ENCODE data around the gene NXN. TPM values are rescaled to one million over a fixed set of nuclear protein-coding genes. Genes with fewer than 3 reads are reported as not detected.
"Not testable (repeated sequence)": the region's sequence is repeated elsewhere in the genome, so short reads cannot be mapped to it uniquely, and the experiment has no call there.

The NXN gene
- total RNA-seq, 8 experiments from 2014 or later: 1.0 to 66.4 (median 22.6) TPM

DNA sequence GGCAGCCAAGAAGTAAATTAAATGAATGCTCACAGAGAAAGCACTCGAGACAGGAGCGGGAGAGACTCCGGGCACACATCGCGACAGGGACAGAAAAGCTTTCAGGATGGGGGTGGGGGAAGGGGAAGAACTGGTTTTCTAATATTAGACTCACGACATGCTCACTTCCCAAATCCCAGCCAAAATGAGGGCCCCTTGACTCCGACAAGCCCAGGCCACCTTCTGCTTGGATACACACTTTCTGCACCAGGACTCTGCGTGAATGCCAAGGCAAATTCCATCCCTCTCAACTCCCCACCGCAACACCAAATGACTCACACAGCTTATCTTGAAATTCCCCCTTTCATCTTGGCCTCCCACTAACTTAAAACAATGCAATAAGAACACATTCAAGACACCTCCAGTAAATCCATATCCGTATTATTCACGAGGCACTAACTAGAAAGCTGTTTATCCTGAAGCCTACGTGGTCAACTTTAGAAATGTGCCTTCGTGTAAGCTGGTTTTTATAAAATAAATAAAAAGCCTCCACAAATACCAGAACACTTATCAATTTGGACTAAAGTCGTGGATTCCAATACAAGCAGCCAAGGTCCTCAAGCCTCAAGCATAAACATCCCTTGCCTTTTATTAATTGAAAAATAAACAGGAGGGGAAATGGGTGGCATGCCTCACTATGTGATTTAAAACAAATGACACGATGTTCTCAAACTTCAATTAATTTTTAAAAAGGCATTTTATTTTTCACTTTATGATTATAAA, 46.1 kb downstream of the NXN start:
- Histone ChIP-seq H3K4me3 (no peak overlapping the region), H3K4me1 (replicated peaks in 1 of 2) (peaks cover 16 to 30% of the 10 kb centered on the region in 2 donors), H3K27ac (no peak overlapping the region)
- 17 to 65% (median 49%) methylated on average over 2 to 15 of the region's 15 CpGs for WGBS, 10 experiments
- ATAC-seq (replicated peaks in 6 of 8): peak in 3 of 8 experiments; percentile 22 to 73 (median 25)
- in situ Hi-C loops (cut with MboI; ENCODE audit: low pct_unique_long_range_greater_than_20kb in 2 of 9, low sequenced_read_pairs in 9 of 9, unreplicated experiment in 9 of 9): no loop called here

DNA sequence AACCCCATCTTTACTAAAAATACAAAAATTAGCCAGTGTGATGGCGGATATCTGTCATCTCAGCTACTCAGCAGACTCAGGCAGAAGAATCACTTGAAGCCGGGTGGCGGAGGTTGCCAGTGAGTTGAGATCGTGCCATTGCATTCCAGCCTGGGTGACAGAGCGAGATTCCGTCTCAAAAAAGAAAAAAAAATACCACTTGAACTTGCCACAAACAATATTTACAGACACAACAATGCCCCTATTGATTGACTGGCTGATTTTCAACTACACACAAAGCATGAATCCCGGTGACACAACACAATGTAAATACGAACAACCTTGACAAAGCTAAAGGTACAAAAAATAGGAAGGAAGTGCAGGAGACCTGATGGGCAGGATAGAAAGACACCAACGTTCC, 49.3 kb downstream of the NXN start:
- peaks cover 4 to 32% of the 10 kb centered on the region in 2 donors for H3K4me1 ChIP-seq (replicated peaks in 1 of 2)
- WGBS, 10 experiments: 50 to 100% (median 92%) methylated on average over 1 to 7 of the region's 9 CpGs
- H3K27ac ChIP-seq: no peak overlapping the region
- no peak overlapping the region for H3K4me3 ChIP-seq
- in situ Hi-C loops (cut with MboI; ENCODE audit: low pct_unique_long_range_greater_than_20kb in 2 of 9, low sequenced_read_pairs in 9 of 9, unreplicated experiment in 9 of 9): no loop called here
- no peak for ATAC-seq (replicated peaks in 6 of 8)

GRCh38 chr17:929586-929985, 50.0 kb downstream of the NXN start:
- WGBS, 10 experiments: 50 to 100% (median 90%) methylated on average over 1 to 5 of the region's 8 CpGs; no CpG with 5 or more reads in 4 of the 10 experiments
- H3K27ac ChIP-seq: no peak overlapping the region
- no peak for ATAC-seq (replicated peaks in 6 of 8)
- H3K4me1 ChIP-seq (replicated peaks in 1 of 2): peaks cover 4 to 32% of the 10 kb centered on the region in 2 donors
- in situ Hi-C loops (cut with MboI; ENCODE audit: low pct_unique_long_range_greater_than_20kb in 2 of 9, low sequenced_read_pairs in 9 of 9, unreplicated experiment in 9 of 9): no loop called here
- no peak overlapping the region for H3K4me3 ChIP-seq

- 8 to 62% (median 40%) methylated on average over 1 to 15 of the region's 17 CpGs; no CpG with 5 or more reads in 1 of the 10 experiments for WGBS, 10 experiments
- in situ Hi-C loops (cut with MboI; ENCODE audit: low pct_unique_long_range_greater_than_20kb in 2 of 9, low sequenced_read_pairs in 9 of 9, unreplicated experiment in 9 of 9): no loop called here
- peaks cover 4 to 24% of the 10 kb centered on the region in 2 donors for H3K4me1 ChIP-seq (replicated peaks in 1 of 2)
- peak; percentile 70 to 92 (median 86) for ATAC-seq (replicated peaks in 6 of 8)
- no peak overlapping the region for H3K4me3 ChIP-seq
- H3K27ac ChIP-seq: no peak overlapping the region
Observed at GRCh38 chr17:927611-928461, 51.7 kb downstream of the NXN start.

DNA sequence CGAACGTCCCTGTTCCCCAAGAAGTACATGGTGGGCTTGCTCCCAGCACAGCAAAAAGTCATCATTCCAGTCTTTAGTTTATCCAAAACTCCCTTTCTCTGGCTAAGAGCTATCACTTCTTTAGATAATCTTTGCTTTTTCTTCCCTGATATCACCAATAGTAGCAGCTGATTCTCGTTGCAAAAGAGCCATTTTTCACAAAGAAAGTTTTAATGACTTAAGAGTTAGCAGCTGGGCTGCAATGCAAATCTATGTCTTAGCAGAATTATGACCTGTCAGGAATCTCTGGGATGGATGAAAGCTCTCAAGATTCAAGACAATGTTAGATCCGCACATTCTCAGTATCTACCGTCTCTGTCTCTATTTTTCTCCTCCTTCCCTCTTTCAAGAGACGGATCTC, 53.8 kb downstream of the NXN start:
- no peak for ATAC-seq (replicated peaks in 6 of 8)
- in situ Hi-C loops (cut with MboI; ENCODE audit: low pct_unique_long_range_greater_than_20kb in 2 of 9, low sequenced_read_pairs in 9 of 9, unreplicated experiment in 9 of 9): no loop called here
- 30 to 96% (median 65%) methylated on average over 1 to 6 of the region's 6 CpGs; no CpG with 5 or more reads in 2 of the 10 experiments for WGBS, 10 experiments
- Histone ChIP-seq H3K27ac (no peak overlapping the region), H3K4me1 (replicated peaks in 1 of 2) (peaks cover 4 to 22% of the 10 kb centered on the region in 2 donors), H3K4me3 (no peak overlapping the region)

- Histone ChIP-seq H3K4me3 (no peak overlapping the region), H3K4me1 (replicated peaks in 1 of 2) (peaks cover 4 to 18% of the 10 kb centered on the region in 2 donors), H3K27ac (no peak overlapping the region)
- ATAC-seq (replicated peaks in 6 of 8): no peak
- 70 to 100% (median 98%) methylated on average over 1 to 6 of the region's 15 CpGs; no CpG with 5 or more reads in 2 of the 10 experiments for WGBS, 10 experiments
- in situ Hi-C loops (cut with MboI; ENCODE audit: low pct_unique_long_range_greater_than_20kb in 2 of 9, low sequenced_read_pairs in 9 of 9, unreplicated experiment in 9 of 9): no loop called here
Observed at GRCh38 chr17:924711-925475, 54.7 kb downstream of the NXN start.

DNA sequence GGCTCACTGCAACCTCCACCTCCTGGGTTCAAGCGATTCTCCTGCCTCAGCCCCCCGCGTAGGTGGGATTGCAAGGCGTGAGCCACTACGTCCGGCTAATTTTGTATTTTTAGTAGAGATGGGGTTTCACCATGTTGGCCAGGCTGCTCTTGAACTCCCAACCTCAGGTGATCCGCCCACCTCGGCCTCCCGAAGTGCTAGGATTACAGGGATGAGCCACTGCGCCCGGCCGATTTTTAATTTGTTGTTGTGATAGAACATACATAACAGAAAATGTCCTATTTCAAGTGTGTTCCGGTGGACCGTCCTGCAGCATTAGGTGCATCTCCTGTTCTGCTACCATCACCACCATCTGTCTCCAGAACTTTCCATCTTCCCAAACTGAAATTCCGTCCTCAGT, 55.3 kb downstream of the NXN start:
- H3K27ac ChIP-seq; in situ Hi-C loops (cut with MboI; ENCODE audit: low pct_unique_long_range_greater_than_20kb in 2 of 9, low sequenced_read_pairs in 9 of 9, unreplicated experiment in 9 of 9); ATAC-seq (replicated peaks in 6 of 8); H3K4me3 ChIP-seq: not testable (repeated sequence)
- H3K4me1 ChIP-seq (replicated peaks in 1 of 2): peaks cover 4 to 16% of the 10 kb centered on the region in 2 donors
- WGBS, 10 experiments: 80 to 100% (median 93%) methylated on average over 1 to 8 of the region's 15 CpGs; no CpG with 5 or more reads in 5 of the 10 experiments

DNA sequence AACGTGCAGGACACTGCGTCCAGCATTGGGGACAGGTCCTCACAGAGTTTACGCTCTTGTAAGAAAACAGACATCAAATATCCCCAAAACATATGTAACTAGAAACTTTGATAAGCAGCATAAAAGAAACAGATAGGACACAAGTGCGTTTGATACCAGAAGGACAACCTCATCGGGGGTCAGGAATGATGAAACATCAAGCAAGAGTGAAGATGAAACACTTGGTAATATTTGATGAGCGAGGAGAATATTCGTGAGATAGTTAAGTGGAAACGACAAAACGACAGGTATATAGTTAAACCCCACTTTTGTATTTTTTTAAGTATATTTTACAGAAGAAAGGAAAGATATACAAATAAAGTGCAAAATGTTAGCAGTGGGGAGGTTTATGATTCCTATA, 55.9 kb downstream of the NXN start:
- 75 to 100% (median 92%) methylated on average over 5 to 9 of the region's 9 CpGs for WGBS, 10 experiments
- in situ Hi-C loops (cut with MboI; ENCODE audit: low pct_unique_long_range_greater_than_20kb in 2 of 9, low sequenced_read_pairs in 9 of 9, unreplicated experiment in 9 of 9): no loop called here
- ATAC-seq (replicated peaks in 6 of 8): no peak
- Histone ChIP-seq H3K27ac (no peak overlapping the region), H3K4me1 (replicated peaks in 1 of 2) (peaks cover 4 to 16% of the 10 kb centered on the region in 2 donors), H3K4me3 (no peak overlapping the region)

- Histone ChIP-seq H3K4me1 (replicated peaks in 1 of 2) (peaks cover 0 to 2% of the 10 kb centered on the region in 2 donors), H3K4me3 (no peak overlapping the region), H3K27ac (no peak overlapping the region)
- in situ Hi-C loops (cut with MboI; ENCODE audit: low pct_unique_long_range_greater_than_20kb in 2 of 9, low sequenced_read_pairs in 9 of 9, unreplicated experiment in 9 of 9): no loop called here
- ATAC-seq (replicated peaks in 6 of 8): no peak
- WGBS, 10 experiments: 20 to 100% (median 97%) methylated on average over 1 to 11 of the region's 13 CpGs; no CpG with 5 or more reads in 4 of the 10 experiments
Observed at GRCh38 chr17:921161-921560, 58.4 kb downstream of the NXN start.

- no peak for ATAC-seq (replicated peaks in 6 of 8)
- no peak overlapping the region for H3K4me3 ChIP-seq
- no peak overlapping the region for H3K27ac ChIP-seq
- H3K4me1 ChIP-seq (replicated peaks in 1 of 2): peaks cover 0 to 4% of the 10 kb centered on the region in 2 donors
- in situ Hi-C loops (cut with MboI; ENCODE audit: low pct_unique_long_range_greater_than_20kb in 2 of 9, low sequenced_read_pairs in 9 of 9, unreplicated experiment in 9 of 9): no loop called here
- WGBS, 10 experiments: 80 to 100% (median 92%) methylated on average over 1 to 6 of the region's 16 CpGs; no CpG with 5 or more reads in 4 of the 10 experiments
Observed at GRCh38 chr17:920190-920589, 59.4 kb downstream of the NXN start.

DNA sequence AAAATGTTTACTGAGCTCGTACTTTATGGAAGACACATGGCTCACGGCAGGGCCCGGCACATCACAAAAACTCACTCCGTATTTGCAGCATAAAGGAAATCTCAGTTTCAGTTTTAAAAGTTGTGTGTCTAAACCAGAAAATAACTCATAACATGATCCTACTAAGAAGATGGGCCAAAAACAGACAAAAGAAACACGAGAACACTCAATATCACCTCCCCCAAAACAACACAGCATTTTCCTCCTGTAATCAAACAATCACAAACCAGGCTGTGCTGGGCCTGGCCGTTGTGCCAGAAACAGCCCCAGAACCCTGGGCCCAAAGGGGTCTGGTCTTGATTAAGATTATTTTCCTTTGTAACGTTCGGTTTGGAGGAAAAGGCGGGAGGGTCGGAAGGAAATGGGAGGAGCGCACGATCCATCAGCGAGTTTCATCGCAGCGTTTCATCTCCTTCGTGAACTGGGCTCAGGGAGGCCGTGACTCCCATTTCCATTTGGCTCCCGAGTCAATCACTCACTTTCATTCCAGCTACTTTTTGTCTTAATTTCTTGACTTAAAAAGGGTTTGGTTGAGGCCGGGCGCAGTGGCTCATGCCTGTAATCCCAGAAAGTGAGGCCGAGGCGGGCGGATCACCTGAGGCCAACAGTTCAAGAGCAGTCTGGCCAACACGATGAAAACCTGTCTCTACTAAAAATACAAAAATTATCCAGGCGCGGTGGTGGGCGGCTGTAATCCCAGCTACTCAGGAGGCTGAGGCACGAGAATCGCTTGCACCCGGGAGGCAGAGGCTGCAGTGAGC, 61.4 kb downstream of the NXN start:
- no peak overlapping the region for H3K4me3 ChIP-seq
- ATAC-seq (replicated peaks in 6 of 8): no peak
- in situ Hi-C loops (cut with MboI; ENCODE audit: low pct_unique_long_range_greater_than_20kb in 2 of 9, low sequenced_read_pairs in 9 of 9, unreplicated experiment in 9 of 9): no loop called here
- peaks cover 0 to 7% of the 10 kb centered on the region in 2 donors for H3K4me1 ChIP-seq (replicated peaks in 1 of 2)
- 20 to 100% (median 88%) methylated on average over 3 to 16 of the region's 30 CpGs; no CpG with 5 or more reads in 1 of the 10 experiments for WGBS, 10 experiments
- no peak overlapping the region for H3K27ac ChIP-seq

DNA sequence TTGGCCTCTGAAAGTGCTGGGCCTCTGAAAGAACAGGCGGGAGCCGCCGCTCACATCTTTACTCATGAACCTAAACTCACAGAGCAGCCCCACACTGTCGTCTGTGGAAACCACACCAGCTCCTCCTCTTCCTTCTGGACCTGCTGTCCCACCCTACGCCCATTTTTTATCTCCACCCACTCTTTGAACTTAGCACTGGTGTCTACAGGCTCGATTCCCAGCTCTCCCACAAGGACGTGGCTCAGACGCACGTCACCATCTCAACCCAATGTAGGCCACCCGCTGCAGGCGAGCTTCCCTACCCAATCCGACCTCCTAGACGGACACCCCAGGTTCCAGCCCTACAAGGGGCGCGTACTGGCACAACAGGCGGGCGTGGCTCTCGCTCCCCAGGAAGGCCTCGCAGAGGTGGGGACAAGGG, 62.2 kb downstream of the NXN start:
- 0 to 100% (median 69%) methylated on average over 1 to 16 of the region's 19 CpGs; no CpG with 5 or more reads in 4 of the 10 experiments for WGBS, 10 experiments
- peaks cover 0 to 7% of the 10 kb centered on the region in 2 donors for H3K4me1 ChIP-seq (replicated peaks in 1 of 2)
- H3K27ac ChIP-seq: no peak overlapping the region
- in situ Hi-C loops (cut with MboI; ENCODE audit: low pct_unique_long_range_greater_than_20kb in 2 of 9, low sequenced_read_pairs in 9 of 9, unreplicated experiment in 9 of 9): no loop called here
- peak in 1 of 8 experiments; percentile 80 for ATAC-seq (replicated peaks in 6 of 8)
- H3K4me3 ChIP-seq: no peak overlapping the region
